Dermis microvascular lymphatic vessel endothelial cell (primary cell): ENCODE results near the gene SFXN2. TPM values are rescaled to one million over a fixed set of nuclear protein-coding genes. Genes with fewer than 3 reads are reported as not detected.

Experiments used
- DNase-seq, 2 donors: peaks; one replicate each; pipeline versions ENCODE4 v3.0.0 to v3.0.0-alpha.2; 2010; ENCODE audit warnings: low read depth in 2 of 2
- total RNA-seq: library from RNA; depleted of rRNA; stranded (reverse); fragments of >200 nt; gene quantifications from 2 replicates; pipeline ENCODE4 v1.2.1, GENCODE V29; 2014

The SFXN2 gene
- total RNA-seq, 1 donor from 2014 or later, result 6.9 TPM

GRCh38 chr10:102775935-102776669 lies 61.7 kb downstream of the SFXN2 start:
- peak in 1 of 2 donors; percentile 97 for DNase-seq

DNA sequence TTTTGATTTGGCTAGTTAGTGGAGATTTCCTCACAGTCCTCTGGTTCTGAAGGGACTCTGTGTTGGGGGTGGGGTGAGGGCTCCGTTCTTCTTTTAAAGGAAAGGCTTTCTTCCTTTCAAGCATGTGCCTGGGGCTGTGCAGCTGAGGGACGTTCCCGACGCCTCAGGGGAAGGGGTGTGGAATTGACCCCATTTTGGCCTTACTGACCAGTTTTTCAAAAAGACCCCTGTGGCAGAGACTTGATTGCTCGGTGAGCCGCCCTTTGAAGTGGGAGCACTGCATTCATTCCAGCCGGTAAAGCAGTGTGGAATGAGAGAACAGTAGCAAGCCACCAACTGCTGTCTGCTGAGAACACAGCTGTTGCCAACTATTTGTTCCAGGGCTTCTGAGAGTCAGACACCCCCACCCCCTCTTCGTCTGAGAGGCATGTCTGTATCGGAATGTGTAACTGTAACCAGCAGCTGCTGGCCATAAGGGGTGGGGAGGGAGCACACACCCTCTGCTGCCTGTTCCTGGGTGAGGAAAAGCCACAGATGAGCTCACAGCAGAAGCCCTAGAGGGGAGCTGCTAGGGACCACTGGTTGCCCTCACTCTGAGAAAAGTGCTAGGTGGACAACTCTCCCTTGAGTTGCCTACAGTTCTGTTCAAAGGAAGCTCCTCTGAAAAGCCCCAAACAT lies 62.5 kb downstream of the SFXN2 start:
- peak in 1 of 2 donors; percentile 89 for DNase-seq

- DNase-seq, result no peak
Observed at GRCh38 chr10:102777711-102778453, 63.4 kb downstream of the SFXN2 start.

DNA sequence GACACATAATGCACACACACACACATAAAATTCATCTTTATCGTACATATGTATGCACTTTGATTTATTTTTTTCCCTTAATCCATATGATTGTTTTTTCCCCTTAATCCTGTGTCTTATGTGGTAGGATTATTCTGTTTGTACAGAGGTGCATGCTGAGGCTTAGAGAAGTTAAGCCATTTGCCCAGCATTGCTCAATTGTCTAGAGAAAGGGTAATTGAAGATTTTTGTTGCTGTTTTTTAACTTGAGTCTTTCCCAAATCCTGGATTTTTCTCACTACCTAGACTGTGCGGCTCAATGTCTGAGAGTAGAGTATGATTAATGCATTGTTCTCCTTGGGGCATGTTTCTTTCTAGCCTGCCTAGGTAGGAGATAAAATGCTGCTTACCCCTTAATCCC lies 64.3 kb downstream of the SFXN2 start:
- no peak for DNase-seq

GRCh38 chr10:102779680-102780526 lies 65.5 kb downstream of the SFXN2 start:
- no peak for DNase-seq

DNA sequence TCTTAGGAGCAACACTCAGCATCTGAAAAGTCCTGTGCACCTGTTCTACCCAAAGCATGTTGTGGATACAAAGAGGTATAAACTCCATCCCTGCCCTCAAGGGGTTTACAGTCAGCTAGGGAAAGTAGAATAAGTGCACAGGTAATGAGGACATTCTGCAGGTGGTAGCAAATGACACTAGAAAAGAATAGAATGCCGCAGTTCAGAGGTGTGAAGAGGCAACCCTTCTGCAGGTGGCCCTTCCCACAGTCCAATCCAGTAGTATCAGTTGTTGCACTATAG lies 66.0 kb downstream of the SFXN2 start:
- no peak for DNase-seq

DNA sequence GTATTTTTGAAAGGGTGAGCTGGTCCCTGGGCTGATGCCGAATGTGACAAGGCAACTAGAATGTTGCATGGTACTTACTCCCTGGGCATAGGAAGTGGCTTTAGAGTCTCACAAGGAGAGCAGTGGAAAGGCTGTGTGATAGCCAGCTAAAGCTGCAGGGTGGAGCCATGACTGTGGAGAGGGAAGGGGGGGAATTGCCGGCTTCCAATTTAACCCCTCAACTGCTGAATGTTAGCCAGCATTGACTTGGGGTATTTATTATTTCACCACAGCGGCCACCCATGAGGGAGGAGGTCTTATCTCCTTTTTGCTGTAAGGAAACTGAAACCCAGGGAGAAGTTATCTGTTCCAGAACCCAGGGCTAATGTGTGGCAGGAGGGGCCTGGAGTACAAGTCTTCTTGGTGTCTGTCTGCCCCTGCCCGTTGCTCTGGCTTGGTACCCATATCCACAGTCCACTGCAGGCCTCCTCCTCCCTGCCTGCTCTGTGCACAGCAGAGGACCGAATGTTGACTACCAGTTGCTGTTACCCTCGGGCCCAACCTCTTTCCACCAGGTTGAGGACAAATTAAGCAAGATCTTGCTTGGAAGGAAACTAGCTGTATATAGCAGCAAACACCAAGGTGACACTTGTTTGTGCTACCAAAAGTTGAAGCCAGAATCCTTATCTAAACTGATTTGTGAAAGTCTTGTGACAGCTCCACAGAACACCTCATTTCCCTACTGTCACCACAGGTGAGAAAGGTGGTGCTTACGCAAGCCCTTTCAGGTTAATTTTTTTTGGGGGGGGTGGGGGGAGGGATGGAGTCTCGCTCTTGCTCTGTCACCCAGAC lies 66.9 kb downstream of the SFXN2 start:
- no peak for DNase-seq

DNA sequence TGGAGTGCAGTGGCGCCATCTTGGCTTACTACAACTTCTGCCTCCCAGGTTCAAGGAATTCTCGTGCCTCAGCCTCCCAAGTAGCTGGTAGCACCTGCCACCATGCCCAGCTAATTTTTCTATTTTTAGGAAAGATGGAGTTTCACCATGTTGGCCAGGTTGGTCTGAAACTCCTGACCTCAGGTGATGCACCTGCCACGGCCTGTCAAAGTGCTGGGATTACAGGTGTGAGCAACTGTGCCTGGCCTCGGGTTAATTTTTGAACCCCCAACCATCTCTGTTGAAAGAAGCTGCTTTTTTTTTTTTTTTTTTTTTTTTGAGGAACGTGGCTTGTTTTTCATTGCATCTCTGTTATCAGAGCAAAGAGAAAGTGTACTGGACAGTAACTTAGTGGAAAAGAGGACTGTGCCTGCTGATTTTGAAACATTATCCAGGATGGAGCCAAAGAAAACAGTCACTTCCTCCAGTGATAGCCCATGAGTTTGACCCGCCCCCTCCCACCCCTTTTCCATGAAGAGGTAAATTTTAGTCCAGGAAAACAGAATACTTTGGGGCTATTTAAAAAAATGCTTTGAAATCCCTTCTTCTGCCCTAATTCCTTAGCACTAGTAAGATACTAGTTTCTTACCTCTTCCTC lies 67.6 kb downstream of the SFXN2 start:
- DNase-seq, result peak; percentile 92 to 93

GRCh38 chr10:102782673-102783551 lies 68.5 kb downstream of the SFXN2 start:
- DNase-seq, result peak; percentile 64 to 94

DNA sequence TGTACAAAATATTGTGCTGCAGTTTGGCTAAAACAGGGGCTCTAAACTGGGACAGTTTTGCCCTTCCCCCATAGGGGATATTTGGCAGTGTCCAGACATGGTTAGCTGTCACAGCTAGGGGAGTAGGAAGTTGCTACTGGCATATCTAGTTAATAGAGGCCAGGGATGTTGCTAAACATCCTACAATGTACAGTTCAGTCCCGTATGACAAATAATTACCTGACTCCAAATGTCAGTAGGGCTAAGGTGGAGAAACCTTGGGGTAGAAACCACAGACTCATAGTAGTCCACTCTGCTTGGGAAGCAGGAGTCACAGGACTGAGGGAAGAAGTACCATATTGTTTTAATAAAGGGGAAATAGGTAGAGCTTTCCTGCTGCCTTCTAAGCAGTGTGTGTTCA lies 69.1 kb downstream of the SFXN2 start:
- DNase-seq, result peak; percentile 48 to 68

GRCh38 chr10:102785818-102786217 lies 71.4 kb downstream of the SFXN2 start:
- DNase-seq, result peak; percentile 92 to 99

GRCh38 chr10:102791754-102792395 lies 77.4 kb downstream of the SFXN2 start:
- no peak for DNase-seq

Other genes starting within 250 kb of the SFXN2 start
- gene ACTR1A, start 211.9 kb upstream of the SFXN2 start, total RNA-seq, result 143 and 183 TPM in 2 replicates
- gene SUFU, start 210.7 kb upstream of the SFXN2 start, total RNA-seq, result 3.1 and 6.4 TPM in 2 replicates
- 38.4 and 82.4 TPM in 2 replicates for gene TRIM8, start 70.2 kb upstream of the SFXN2 start, total RNA-seq
- 3.2 and 4.4 TPM in 2 replicates for gene ARL3, start 239 bp upstream of the SFXN2 start, total RNA-seq
- 35.8 and 81.3 TPM in 2 replicates for gene WBP1L, start 29.3 kb downstream of the SFXN2 start, total RNA-seq
- under 0.01 TPM in 1 of 2 replicates, not detected in the other for gene CYP17A1, start 122.8 kb downstream of the SFXN2 start, total RNA-seq
- gene BORCS7, start 139.6 kb downstream of the SFXN2 start, total RNA-seq, result 25.4 and 52.6 TPM in 2 replicates
- 0.64 and 0.76 TPM in 2 replicates for gene AS3MT, start 154.8 kb downstream of the SFXN2 start, total RNA-seq
- 1.2 and 3.4 TPM in 2 replicates for gene CNNM2, start 203.7 kb downstream of the SFXN2 start, total RNA-seq